Common myeloid progenitor, CD34-positive (primary cell): Measurements from ENCODE around the gene DMPK.
A peak's percentile ranks its signal among the peaks of the same experiment; 100 is the strongest.

Experiments used
- CTCF ChIA-PET: fragments of 350-600 bp; sonication (Branson Sonifier 250); formaldehyde crosslinking; loops from one replicate; lab custom pipeline; 2021; ENCODE audit warnings: antibody characterized with exemption; lab: Charles Lee
- POLR2A ChIA-PET: fragments of 350-600 bp; sonication (Branson Sonifier 250); formaldehyde crosslinking; loops from one replicate; lab custom pipeline; 2021; ENCODE audit warnings: antibody characterized with exemption; lab: Charles Lee
- DNase-seq, 3 donors: peaks; one replicate each; pipeline versions ENCODE4 v3.0.0 to v3.0.0-alpha.2; 2013
- H3K27ac ChIP-seq, 2 experiments: 1 replicate in 1 of 2; 2 replicates in 1 of 2; pipeline ENCODE4 v1.7.0; 2013; ENCODE audit warnings: inconsistent platforms in 2 of 2, low read length in 2 of 2, mild to moderate bottlenecking in 2 of 2, low read depth in 1 of 2, moderate library complexity in 1 of 2; ENCODE audit not compliant: severe bottlenecking in 2 of 2, insufficient read depth in 1 of 2, poor library complexity in 1 of 2
- H3K27me3 ChIP-seq, 5 experiments: replicated peaks in 2 of 5; 1 replicate in 3 of 5; 2 replicates in 2 of 5; pipeline versions ENCODE4 v1.6.1 to v1.7.0; 2013; ENCODE audit warnings: low read length in 4 of 5, mild to moderate bottlenecking in 2 of 5, moderate library complexity in 2 of 5, inconsistent platforms in 1 of 5; ENCODE audit not compliant: insufficient read depth in 5 of 5, control insufficient read depth in 4 of 5
- H3K36me3 ChIP-seq, 4 experiments: 1 replicate in 2 of 4; 2 replicates in 2 of 4; pipeline versions ENCODE4 v1.6.1 to v1.7.0; 2013; ENCODE audit warnings: low read length in 3 of 4, control low read depth in 1 of 4, mild to moderate bottlenecking in 1 of 4; ENCODE audit not compliant: control insufficient read depth in 4 of 4, insufficient read depth in 4 of 4
- H3K4me1 ChIP-seq, 4 experiments: 1 replicate in 3 of 4; 2 replicates in 1 of 4; pipeline versions ENCODE4 v1.6.1 to v1.7.1; 2013; ENCODE audit warnings: low read length in 3 of 4, mild to moderate bottlenecking in 3 of 4, control low read depth in 1 of 4, inconsistent platforms in 1 of 4, moderate library complexity in 1 of 4; ENCODE audit not compliant: control insufficient read depth in 4 of 4, insufficient read depth in 4 of 4; ENCODE audit errors: control extremely low read depth in 1 of 4
- H3K4me3 ChIP-seq, 7 experiments: 1 replicate in 4 of 7; 2 replicates in 3 of 7; pipeline versions ENCODE4 v1.5.1 to v1.7.0; 2013; ENCODE audit warnings: mild to moderate bottlenecking in 7 of 7, low read length in 6 of 7, moderate library complexity in 6 of 7, inconsistent platforms in 2 of 7, low read depth in 2 of 7, control low read depth in 1 of 7; ENCODE audit not compliant: insufficient read depth in 4 of 7, control insufficient read depth in 1 of 7; ENCODE audit errors: extremely low read depth in 1 of 7
- H3K9me3 ChIP-seq, 5 experiments: 1 replicate in 4 of 5; 2 replicates in 1 of 5; pipeline versions ENCODE4 v1.6.1 to v1.7.1; 2013; ENCODE audit warnings: low read length in 4 of 5, mild to moderate bottlenecking in 2 of 5, inconsistent platforms in 1 of 5, low read depth in 1 of 5, moderate library complexity in 1 of 5; ENCODE audit not compliant: control insufficient read depth in 4 of 5, insufficient read depth in 2 of 5; ENCODE audit errors: control extremely low read depth in 1 of 5
- WGBS: methylation state at CpG from one replicate; pipeline ENCODE4 v1.1.5; 2013; ENCODE audit not compliant: insufficient coverage; 5-methylcytosine and 5-hydroxymethylcytosine counted together

Gene DMPK

DNA sequence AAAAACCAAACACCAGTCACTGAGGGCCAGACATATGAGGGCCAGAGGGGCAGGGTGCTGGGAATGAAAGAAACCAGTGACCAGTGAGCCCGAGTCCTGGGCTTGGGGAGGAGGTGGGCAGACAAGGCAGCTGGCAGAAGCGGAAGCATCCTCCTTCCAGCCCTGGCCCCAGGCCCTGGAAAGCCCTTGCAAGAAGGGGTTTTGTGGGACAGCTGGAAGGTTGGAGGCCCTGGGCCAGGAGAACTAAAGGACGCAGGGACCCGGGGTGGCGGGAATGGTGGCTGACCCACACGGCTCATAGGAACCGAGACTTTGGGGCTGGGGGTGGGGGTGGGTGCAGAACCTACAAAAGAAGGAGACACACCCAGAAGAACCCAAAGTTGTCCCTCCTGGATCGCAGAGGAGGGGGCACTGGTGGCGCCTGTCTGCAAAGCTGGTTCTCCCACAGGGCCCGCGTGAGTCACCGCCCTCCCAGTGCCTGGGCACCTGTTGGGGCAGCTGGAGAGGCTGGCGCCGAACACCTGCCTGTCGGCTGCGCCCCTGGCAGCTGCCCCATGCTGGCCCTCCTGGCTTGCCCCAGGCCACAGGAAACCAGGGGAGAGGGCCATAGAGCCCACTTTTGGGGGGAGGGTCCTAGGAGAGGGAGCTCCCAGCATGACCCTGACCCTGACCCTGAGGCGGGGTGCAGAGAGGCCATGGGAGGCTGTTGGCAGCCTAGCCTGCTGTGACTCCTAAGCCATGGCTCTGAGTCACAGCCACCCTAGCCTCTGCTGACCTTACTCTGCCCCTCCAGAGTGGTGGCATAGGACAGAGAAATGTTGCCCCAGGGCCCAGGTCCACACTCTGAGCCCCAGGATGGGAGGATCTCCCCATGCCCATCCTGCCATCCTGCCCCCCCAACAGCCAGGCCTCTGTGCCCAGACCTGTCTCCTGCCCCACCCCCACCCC, 802 bp downstream of the DMPK start:
- ChIA-PET POLR2A (interaction anchor here (0.7 to 1.1 kb wide), 2 partner anchors 13 to 51 kb away, joined by 3 read pairs; partner anchors contain the start of gene SIX5), CTCF (interaction anchor here (0.7 to 3.1 kb wide), 7 partner anchors 8 to 22 kb away, joined by 3 to 8 read pairs (median 4); no protein-coding TSS in a partner anchor)
- no peak overlapping the region for H3K27ac ChIP-seq
- DNase-seq = peak in 1 of 3 donors; percentile 31
- no peak overlapping the region for H3K4me3 ChIP-seq
- peaks cover 0 to 97% (median 26%) of the 10 kb centered on the region in 5 experiments for H3K27me3 ChIP-seq
- H3K9me3 ChIP-seq = no peaks in the 10 kb centered on the region
- peaks cover 0 to 13% (median 12%) of the 10 kb centered on the region in 4 experiments for H3K4me1 ChIP-seq
- 80% methylated on average over 17 of the region's 17 CpGs for WGBS
- no peaks in the 10 kb centered on the region for H3K36me3 ChIP-seq

GRCh38 chr19:45780448-45781213, 1.7 kb downstream of the DMPK start:
- CTCF ChIA-PET = interaction anchor here (0.8 to 3.1 kb wide), 3 partner anchors 10 to 23 kb away, joined by 3 to 8 read pairs (median 3); no protein-coding TSS in a partner anchor
- no peak overlapping the region for H3K27ac ChIP-seq
- POLR2A ChIA-PET = interaction anchor here (1.1 kb wide), 1 partner anchor 12 kb away, joined by 3 read pairs; the partner anchor contains the start of gene SIX5
- no peaks in the 10 kb centered on the region for H3K36me3 ChIP-seq
- H3K27me3 ChIP-seq = peaks cover 0 to 90% (median 24%) of the 10 kb centered on the region in 5 experiments
- no peaks in the 10 kb centered on the region for H3K9me3 ChIP-seq
- DNase-seq = no peak
- H3K4me1 ChIP-seq = peaks cover 0 to 13% (median 12%) of the 10 kb centered on the region in 4 experiments
- WGBS = 33% methylated on average over 5 of the region's 13 CpGs
- H3K4me3 ChIP-seq = no peak overlapping the region

DNA sequence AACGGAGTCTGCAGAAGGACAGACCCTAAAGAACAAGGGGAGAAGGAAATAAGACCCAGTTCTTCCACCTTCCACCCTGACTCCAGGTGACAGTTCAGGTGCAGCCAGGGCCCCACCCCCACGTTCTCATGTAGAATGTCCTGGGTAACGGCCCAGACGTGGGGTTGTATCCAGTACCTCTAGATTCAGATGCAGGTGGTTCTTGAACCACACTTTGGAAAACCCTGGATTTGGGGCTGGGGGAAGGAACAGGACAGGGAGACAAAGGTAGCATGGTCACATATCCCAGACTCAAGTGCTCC, 2.2 kb downstream of the DMPK start:
- Histone ChIP-seq H3K9me3 (no peaks in the 10 kb centered on the region), H3K27ac (no peak overlapping the region), H3K27me3 (peaks cover 0 to 89% (median 24%) of the 10 kb centered on the region in 5 experiments), H3K4me3 (no peak overlapping the region), H3K36me3 (no peaks in the 10 kb centered on the region), H3K4me1 (peaks cover 0 to 13% (median 12%) of the 10 kb centered on the region in 4 experiments)
- DNase-seq = no peak
- POLR2A ChIA-PET = no interaction called here
- CTCF ChIA-PET = no interaction called here
- WGBS = 33% methylated on average over 4 of the region's 4 CpGs

GRCh38 chr19:45779231-45780145, 2.8 kb downstream of the DMPK start:
- H3K27me3 ChIP-seq = peaks cover 0 to 89% (median 20%) of the 10 kb centered on the region in 5 experiments
- H3K4me1 ChIP-seq = peaks cover 0 to 13% (median 12%) of the 10 kb centered on the region in 4 experiments
- H3K36me3 ChIP-seq = no peaks in the 10 kb centered on the region
- peak; percentile 73 to 80 (median 80) for DNase-seq
- H3K4me3 ChIP-seq = peak overlapping the region in 4 of 7 experiments; percentile 28 to 54 (median 41)
- ChIA-PET CTCF (interaction anchor here (0.8 to 1.1 kb wide), 7 partner anchors 9 to 38 kb away, joined by 3 to 7 read pairs (median 4); partner anchors contain the start of gene SIX5), POLR2A (interaction anchor here (0.6 to 1.0 kb wide), 2 partner anchors 9 to 311 kb away, joined by 3 to 5 read pairs; partner anchors contain the start of gene FOSB)
- no peaks in the 10 kb centered on the region for H3K9me3 ChIP-seq
- no peak overlapping the region for H3K27ac ChIP-seq
- 3% methylated on average over 38 of the region's 48 CpGs for WGBS

GRCh38 chr19:45778010-45778661, 4.2 kb downstream of the DMPK start:
- H3K36me3 ChIP-seq = no peaks in the 10 kb centered on the region

More at GRCh38 chr19:45778010-45778661, 4.2 kb downstream of the DMPK start:
- 96% methylated on average over 28 of the region's 28 CpGs for WGBS
- H3K4me3 ChIP-seq = no peak overlapping the region
- ChIA-PET POLR2A (no interaction called here), CTCF (interaction anchor here (1.5 kb wide), 1 partner anchor 39 kb away, joined by 3 read pairs; no protein-coding TSS in a partner anchor)
- H3K4me1 ChIP-seq = peaks cover 0 to 13% (median 12%) of the 10 kb centered on the region in 4 experiments
- no peak for DNase-seq
- H3K27ac ChIP-seq = no peak overlapping the region
- no peaks in the 10 kb centered on the region for H3K9me3 ChIP-seq
- peaks cover 0 to 78% (median 15%) of the 10 kb centered on the region in 5 experiments for H3K27me3 ChIP-seq
